ENCODE measurements around the gene VTI1A.

The VTI1A gene

GRCh38 chr10:112554263-112554662 lies 107.2 kb downstream of the VTI1A start:
- DNase-seq (ENCODE audit: insufficient read length, low spot score) (no peak), FAIRE-seq (no peak)
- no peak for TF ChIP-seq CTCF (IDR thresholded peaks at IDR 0.05; ENCODE audit: insufficient read depth, missing control alignments)

GRCh38 chr10:112557197-112557596 lies 110.2 kb downstream of the VTI1A start:
- no peak for TF ChIP-seq CTCF (IDR thresholded peaks at IDR 0.05; ENCODE audit: insufficient read depth, missing control alignments)
- DNase-seq (ENCODE audit: insufficient read length, low spot score) = no peak
- no peak for FAIRE-seq

GRCh38 chr10:112558476-112559142 lies 111.6 kb downstream of the VTI1A start:
- FAIRE-seq = no peak
- no peak for TF ChIP-seq CTCF (IDR thresholded peaks at IDR 0.05; ENCODE audit: insufficient read depth, missing control alignments)
- DNase-seq (ENCODE audit: insufficient read length, low spot score) = no peak

GRCh38 chr10:112559349-112559748 lies 112.3 kb downstream of the VTI1A start:
- no peak for FAIRE-seq
- DNase-seq (ENCODE audit: insufficient read length, low spot score) = no peak
- TF ChIP-seq CTCF (IDR thresholded peaks at IDR 0.05; ENCODE audit: insufficient read depth, missing control alignments) = no peak

- DNase-seq (ENCODE audit: insufficient read length, low spot score) = no peak
- no peak for FAIRE-seq
- TF ChIP-seq CTCF (IDR thresholded peaks at IDR 0.05; ENCODE audit: insufficient read depth, missing control alignments) = no peak
Observed at GRCh38 chr10:112562122-112562521, 115.1 kb downstream of the VTI1A start.

- DNase-seq (ENCODE audit: insufficient read length, low spot score) (no peak), FAIRE-seq (no peak)
- no peak for TF ChIP-seq CTCF (IDR thresholded peaks at IDR 0.05; ENCODE audit: insufficient read depth, missing control alignments)
Observed at GRCh38 chr10:112562809-112563663, 116.0 kb downstream of the VTI1A start.

GRCh38 chr10:112564337-112564736 lies 117.3 kb downstream of the VTI1A start:
- no peak for TF ChIP-seq CTCF (IDR thresholded peaks at IDR 0.05; ENCODE audit: insufficient read depth, missing control alignments)
- FAIRE-seq = no peak
- no peak for DNase-seq (ENCODE audit: insufficient read length, low spot score)
